NCI-H187 (cell line): Measurements from ENCODE around the gene CABYR.
"Not testable (repeated sequence)": the region's sequence is repeated elsewhere in the genome, so short reads cannot be mapped to it uniquely, and the experiment has no call there.

Experiments
- DNase-seq, 2 experiments: peaks; one replicate each; lab custom pipeline; 2025; lab: John Stamatoyannopoulos, UW

Gene CABYR

GRCh38 chr18:24128700-24129099, 10.2 kb upstream of the CABYR start:
- DNase-seq = no peak

- DNase-seq = no peak
Observed at GRCh38 chr18:24130494-24130893, 8.4 kb upstream of the CABYR start.

- DNase-seq = no peak
Observed at GRCh38 chr18:24136967-24137373, 1.9 kb upstream of the CABYR start.

- peak in 1 of 2 experiments; percentile 60 for DNase-seq
Observed at GRCh38 chr18:24138409-24138788, 463 bp upstream of the CABYR start.

GRCh38 chr18:24140697-24141096, 1.8 kb downstream of the CABYR start:
- no peak for DNase-seq

- no peak for DNase-seq
Observed at GRCh38 chr18:24142376-24142775, 3.5 kb downstream of the CABYR start.

GRCh38 chr18:24149591-24149990, 10.7 kb downstream of the CABYR start:
- DNase-seq = not testable (repeated sequence)

GRCh38 chr18:24153397-24153796, 14.5 kb downstream of the CABYR start:
- DNase-seq = no peak

- no peak for DNase-seq
Observed at GRCh38 chr18:24157855-24158254, 19.0 kb downstream of the CABYR start.

- DNase-seq = no peak
Observed at GRCh38 chr18:24160086-24160485, 21.2 kb downstream of the CABYR start.

GRCh38 chr18:24161304-24161703, 22.4 kb downstream of the CABYR start:
- DNase-seq = no peak

- DNase-seq = no peak
Observed at GRCh38 chr18:24168496-24168895, 29.6 kb downstream of the CABYR start.

- DNase-seq = no peak
Observed at GRCh38 chr18:24170360-24170759, 31.5 kb downstream of the CABYR start.

GRCh38 chr18:24173997-24174396, 35.1 kb downstream of the CABYR start:
- DNase-seq = no peak

GRCh38 chr18:24176727-24177416, 38.0 kb downstream of the CABYR start:
- no peak for DNase-seq

GRCh38 chr18:24177499-24178133, 38.8 kb downstream of the CABYR start:
- no peak for DNase-seq

GRCh38 chr18:24180048-24180447, 41.2 kb downstream of the CABYR start:
- DNase-seq = no peak

- DNase-seq = no peak
Observed at GRCh38 chr18:24181806-24182205, 42.9 kb downstream of the CABYR start.

GRCh38 chr18:24185805-24186204, 46.9 kb downstream of the CABYR start:
- DNase-seq = no peak

GRCh38 chr18:24187049-24187448, 48.2 kb downstream of the CABYR start:
- DNase-seq = no peak

- no peak for DNase-seq
Observed at GRCh38 chr18:24187689-24188088, 48.8 kb downstream of the CABYR start.

GRCh38 chr18:24188120-24188519, 49.3 kb downstream of the CABYR start:
- DNase-seq = no peak

- DNase-seq = no peak
Observed at GRCh38 chr18:24189007-24189528, 50.2 kb downstream of the CABYR start.
